Measurements from ENCODE around the gene FBF1. TPM values are rescaled to one million over a fixed set of nuclear protein-coding genes. Genes with fewer than 3 reads are reported as not detected.

The FBF1 gene
- total RNA-seq, 1 donor from 2014 or later, result 15.1 TPM

Other genes with a start within 250 kb of the FBF1 start
- 2.1 and 2.2 TPM in 2 replicates for gene ITGB4, start 219.6 kb downstream of the FBF1 start, total RNA-seq
- gene GALK1, start 175.8 kb downstream of the FBF1 start, total RNA-seq, result 14.9 and 22.9 TPM in 2 replicates
- 52.3 and 61.2 TPM in 2 replicates for gene UNK, start 156.2 kb downstream of the FBF1 start, total RNA-seq
- gene UNC13D, start 96.6 kb downstream of the FBF1 start, total RNA-seq, result 90.4 and 102 TPM in 2 replicates
- gene WBP2, start 85.7 kb downstream of the FBF1 start, total RNA-seq, result 66.0 and 68.7 TPM in 2 replicates
- 3.1 and 3.5 TPM in 2 replicates for gene TRIM47, start 62.5 kb downstream of the FBF1 start, total RNA-seq
- 20.0 and 22.4 TPM in 2 replicates for gene TRIM65, start 44.1 kb downstream of the FBF1 start, total RNA-seq
- 132 and 137 TPM in 2 replicates for gene MRPL38, start 36.2 kb downstream of the FBF1 start, total RNA-seq
- gene ACOX1, start 38.1 kb upstream of the FBF1 start, total RNA-seq, result 23.3 and 25.8 TPM in 2 replicates
- gene TEN1, start 38.2 kb upstream of the FBF1 start, total RNA-seq, result 22.7 and 23.2 TPM in 2 replicates
- gene CDK3, start 59.8 kb upstream of the FBF1 start, total RNA-seq, result 11.4 and 14.1 TPM in 2 replicates
- gene EVPL, start 86.3 kb upstream of the FBF1 start, total RNA-seq, result not detected in 2 replicates
- 73.7 and 76.1 TPM in 2 replicates for gene SRP68, start 131.5 kb upstream of the FBF1 start, total RNA-seq
- gene GALR2, start 133.7 kb upstream of the FBF1 start, total RNA-seq, result 0.18 and 0.32 TPM in 2 replicates
- 0.34 and 0.67 TPM in 2 replicates for gene ZACN, start 138.1 kb upstream of the FBF1 start, total RNA-seq
- 133 and 146 TPM in 2 replicates for gene EXOC7, start 162.7 kb upstream of the FBF1 start, total RNA-seq
- gene FOXJ1, start 200.2 kb upstream of the FBF1 start, total RNA-seq, result 0.39 and 0.44 TPM in 2 replicates